Right kidney (tissue), 9 donors: ENCODE data around the gene RIN1.
A peak's percentile ranks its signal among the peaks of the same experiment; 100 is the strongest.
"Not testable (repeated sequence)": the region's sequence is repeated elsewhere in the genome, so short reads cannot be mapped to it uniquely, and the experiment has no call there.

ENCODE experiments used
- DNase-seq: peaks from one replicate; pipeline ENCODE4 v3.0.0-alpha.2; 2016
- long read RNA-seq, 8 donors: transcript quantifications; one replicate each; lab custom pipeline, GENCODE V29; 2026

The RIN1 gene, protein sequence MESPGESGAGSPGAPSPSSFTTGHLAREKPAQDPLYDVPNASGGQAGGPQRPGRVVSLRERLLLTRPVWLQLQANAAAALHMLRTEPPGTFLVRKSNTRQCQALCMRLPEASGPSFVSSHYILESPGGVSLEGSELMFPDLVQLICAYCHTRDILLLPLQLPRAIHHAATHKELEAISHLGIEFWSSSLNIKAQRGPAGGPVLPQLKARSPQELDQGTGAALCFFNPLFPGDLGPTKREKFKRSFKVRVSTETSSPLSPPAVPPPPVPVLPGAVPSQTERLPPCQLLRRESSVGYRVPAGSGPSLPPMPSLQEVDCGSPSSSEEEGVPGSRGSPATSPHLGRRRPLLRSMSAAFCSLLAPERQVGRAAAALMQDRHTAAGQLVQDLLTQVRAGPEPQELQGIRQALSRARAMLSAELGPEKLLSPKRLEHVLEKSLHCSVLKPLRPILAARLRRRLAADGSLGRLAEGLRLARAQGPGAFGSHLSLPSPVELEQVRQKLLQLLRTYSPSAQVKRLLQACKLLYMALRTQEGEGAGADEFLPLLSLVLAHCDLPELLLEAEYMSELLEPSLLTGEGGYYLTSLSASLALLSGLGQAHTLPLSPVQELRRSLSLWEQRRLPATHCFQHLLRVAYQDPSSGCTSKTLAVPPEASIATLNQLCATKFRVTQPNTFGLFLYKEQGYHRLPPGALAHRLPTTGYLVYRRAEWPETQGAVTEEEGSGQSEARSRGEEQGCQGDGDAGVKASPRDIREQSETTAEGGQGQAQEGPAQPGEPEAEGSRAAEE
- long read RNA-seq, donor 1, result 0 reads
- long read RNA-seq, donor 2, result 0 reads
- long read RNA-seq, donor 3, result 0 reads
- long read RNA-seq, donor 4, result 0 reads
- long read RNA-seq, donor 5, result 0 reads
- long read RNA-seq, donor 6, partial matches to known transcripts, result 0 of 2 reads
- long read RNA-seq, donor 6, other reads (novel, unspliced or antisense), result 0 of 2 reads
- long read RNA-seq, donor 7, partial matches to known transcripts, result 5 of 5 reads
- long read RNA-seq, donor 7, other reads (novel, unspliced or antisense), result 0 of 5 reads
- long read RNA-seq, donor 8, partial matches to known transcripts, result 0 of 2 reads
- long read RNA-seq, donor 8, other reads (novel, unspliced or antisense), result 0 of 2 reads

DNA sequence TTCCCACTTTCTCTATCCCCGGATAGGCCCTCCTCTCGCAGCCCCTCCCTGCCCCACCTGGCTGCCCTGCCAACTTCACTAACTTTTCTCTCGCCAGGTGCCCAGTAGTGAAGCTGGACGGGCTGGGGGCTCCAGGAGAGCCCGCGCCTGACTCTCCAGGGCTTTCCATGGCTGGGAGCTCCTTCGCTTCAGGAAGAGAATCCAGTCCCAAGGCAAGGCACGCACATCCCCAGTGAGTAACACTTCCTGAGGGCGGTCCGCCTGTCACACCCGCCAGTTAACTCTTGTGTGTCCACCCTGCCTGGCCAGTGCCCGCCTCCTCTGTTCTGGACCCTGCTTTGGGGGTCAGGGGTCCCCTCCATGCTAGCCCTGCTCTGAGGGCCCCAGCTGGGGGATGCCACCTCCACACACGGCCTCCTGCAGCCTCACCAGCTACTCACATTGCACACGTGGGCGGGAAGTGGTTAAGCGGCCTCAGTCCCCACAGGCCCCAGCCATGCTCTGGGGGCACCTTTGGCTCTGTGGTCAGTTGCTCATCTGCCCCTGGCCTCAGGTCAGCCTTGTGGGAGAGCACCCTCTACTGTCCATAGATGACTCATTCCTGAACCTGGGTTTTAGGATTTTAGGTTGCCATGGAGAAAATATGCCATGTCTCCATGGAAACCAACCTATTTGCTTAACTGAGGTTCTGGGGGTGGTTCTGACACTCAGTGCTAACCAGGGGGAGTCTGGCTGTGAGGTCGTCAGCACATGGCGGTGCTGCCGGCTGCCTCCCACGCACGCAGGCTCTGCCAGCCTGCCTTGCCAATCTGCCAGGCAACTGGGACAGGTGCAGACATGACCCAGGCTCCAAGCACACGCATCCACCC, at the start of gene RIN1:
Gene RIN1 (minus strand): TSS at position 201 of the 869 bp plus-strand sequence. CDS start 32 bp downstream, at position 169.
- peak; percentile 56 for DNase-seq

- not testable (repeated sequence) for DNase-seq
These were observed 48.1 kb upstream of the RIN1 start for GRCh38 chr11:66384316-66384715.

DNA sequence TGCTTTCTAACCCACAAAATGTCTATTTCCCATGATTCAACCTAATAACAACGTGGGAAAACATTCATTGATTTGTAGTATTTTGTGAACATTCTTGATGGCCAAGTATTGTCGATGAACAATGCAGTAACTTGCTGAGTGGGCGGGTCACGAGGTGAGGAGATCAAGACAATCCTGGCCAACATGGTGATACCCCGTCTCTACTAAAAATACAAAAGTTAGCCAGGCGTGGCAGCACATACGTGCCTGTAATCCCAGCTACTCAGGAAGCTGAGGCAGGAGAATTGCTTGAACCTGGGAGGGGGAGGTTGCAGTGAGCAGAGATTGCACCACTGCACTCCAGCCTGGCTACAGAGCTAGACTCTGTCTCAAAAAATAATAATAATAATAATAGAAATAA, 44.0 kb upstream of the RIN1 start:
- not testable (repeated sequence) for DNase-seq

GRCh38 chr11:66373690-66374287, 37.6 kb upstream of the RIN1 start:
- not testable (repeated sequence) for DNase-seq

DNA sequence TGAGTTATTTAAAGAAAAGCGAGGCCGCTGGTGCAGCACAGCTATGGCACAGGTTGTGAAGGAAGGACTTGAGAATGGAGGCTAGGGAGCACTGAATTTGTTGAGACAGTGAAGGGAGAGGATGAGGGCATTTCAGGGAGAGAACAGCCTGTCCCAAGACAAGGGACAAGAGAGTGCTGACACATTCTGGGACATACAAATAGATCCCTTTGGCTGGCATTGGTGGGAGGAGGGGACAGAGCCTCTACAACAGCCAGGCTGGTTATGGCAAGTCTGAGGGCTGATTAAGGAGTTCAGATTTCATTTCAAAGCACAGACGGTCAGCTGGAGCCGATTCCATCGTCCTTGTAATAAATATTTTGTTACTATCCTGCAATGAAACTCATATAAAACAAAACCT, 37.0 kb upstream of the RIN1 start:
- DNase-seq, result no peak

GRCh38 chr11:66371627-66372415, 35.6 kb upstream of the RIN1 start, which contains the start of gene SLC29A2:
SLC29A2 (minus strand) TSS chr11:66371760; CDS start chr11:66371591, 169 bp downstream.
- DNase-seq, result peak; percentile 92

- no peak for DNase-seq
These were observed 33.0 kb upstream of the RIN1 start for GRCh38 chr11:66369073-66369894.

- DNase-seq, result no peak
These were observed 32.2 kb upstream of the RIN1 start for GRCh38 chr11:66368484-66368883.

DNA sequence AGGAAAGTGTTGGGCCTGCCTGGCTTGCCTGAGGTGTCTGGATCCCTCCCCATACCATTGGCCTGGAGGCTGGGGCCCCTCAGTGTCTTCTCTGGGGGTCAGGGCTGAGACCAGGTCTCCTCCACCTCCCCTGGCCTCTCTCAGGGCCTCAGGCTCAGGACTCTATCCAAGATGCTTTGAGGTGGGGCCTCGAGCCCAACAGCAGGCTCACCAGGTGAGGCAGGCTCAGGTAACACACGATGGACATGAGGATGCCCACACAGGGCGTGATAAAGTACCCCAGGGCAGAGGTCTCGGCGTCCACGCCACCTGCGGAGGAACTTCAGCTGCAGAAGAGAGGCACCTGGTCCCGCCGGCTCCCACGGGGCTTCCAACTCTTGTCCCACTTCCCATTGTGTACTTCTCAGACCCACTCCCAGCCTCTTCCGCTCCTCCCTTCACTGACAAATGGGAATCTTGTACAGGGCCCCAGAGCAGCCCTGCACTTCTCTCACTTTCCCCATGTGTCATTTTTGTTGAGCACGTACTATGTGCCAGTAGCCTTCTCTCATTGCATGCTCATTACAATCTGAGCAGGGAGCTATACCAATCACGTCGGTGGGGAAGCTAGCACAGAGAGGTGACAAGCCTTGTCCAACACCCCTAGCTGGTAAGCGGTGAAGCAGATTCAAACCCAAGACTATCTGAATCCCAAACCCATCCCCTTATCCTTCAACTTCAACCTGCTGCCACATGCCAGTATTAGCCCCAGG, 31.5 kb upstream of the RIN1 start:
- DNase-seq, result no peak

DNA sequence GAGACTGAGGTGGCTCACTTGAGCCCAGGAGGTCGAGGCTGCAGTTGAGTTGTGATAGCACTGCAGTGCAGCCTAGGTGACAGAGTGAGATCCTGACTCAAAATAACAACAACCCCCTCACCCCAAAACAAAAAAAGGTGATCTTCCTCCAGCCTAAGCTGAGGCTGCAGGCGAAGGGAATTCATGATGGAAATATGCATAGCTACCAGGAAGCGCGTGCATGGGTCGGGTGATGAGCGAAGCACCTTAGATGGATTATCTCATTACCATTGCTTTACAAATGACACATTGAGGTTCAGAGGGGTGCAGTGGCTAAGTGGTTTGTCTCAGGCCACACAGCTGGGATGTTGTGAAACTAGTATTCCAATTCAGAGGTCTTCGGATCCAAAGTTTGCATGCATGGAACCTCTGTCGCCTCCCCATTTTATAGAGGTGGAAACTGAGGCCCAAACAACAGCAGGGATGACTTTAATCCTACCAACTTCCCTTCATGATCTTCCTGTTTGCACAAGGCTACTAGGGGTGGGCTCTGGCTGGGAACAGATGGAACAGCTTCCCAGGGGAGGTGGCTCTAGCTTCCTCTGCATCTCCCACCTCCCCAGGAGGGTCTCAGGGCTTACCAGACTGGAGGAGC, 30.7 kb upstream of the RIN1 start:
- DNase-seq, result no peak

GRCh38 chr11:66365711-66366619, 29.7 kb upstream of the RIN1 start:
- no peak for DNase-seq

- no peak for DNase-seq
These were observed 28.9 kb upstream of the RIN1 start for GRCh38 chr11:66365166-66365565.

GRCh38 chr11:66363805-66364535, 27.7 kb upstream of the RIN1 start:
- no peak for DNase-seq

- DNase-seq, result no peak
These were observed 27.0 kb upstream of the RIN1 start for GRCh38 chr11:66363187-66363601.

DNA sequence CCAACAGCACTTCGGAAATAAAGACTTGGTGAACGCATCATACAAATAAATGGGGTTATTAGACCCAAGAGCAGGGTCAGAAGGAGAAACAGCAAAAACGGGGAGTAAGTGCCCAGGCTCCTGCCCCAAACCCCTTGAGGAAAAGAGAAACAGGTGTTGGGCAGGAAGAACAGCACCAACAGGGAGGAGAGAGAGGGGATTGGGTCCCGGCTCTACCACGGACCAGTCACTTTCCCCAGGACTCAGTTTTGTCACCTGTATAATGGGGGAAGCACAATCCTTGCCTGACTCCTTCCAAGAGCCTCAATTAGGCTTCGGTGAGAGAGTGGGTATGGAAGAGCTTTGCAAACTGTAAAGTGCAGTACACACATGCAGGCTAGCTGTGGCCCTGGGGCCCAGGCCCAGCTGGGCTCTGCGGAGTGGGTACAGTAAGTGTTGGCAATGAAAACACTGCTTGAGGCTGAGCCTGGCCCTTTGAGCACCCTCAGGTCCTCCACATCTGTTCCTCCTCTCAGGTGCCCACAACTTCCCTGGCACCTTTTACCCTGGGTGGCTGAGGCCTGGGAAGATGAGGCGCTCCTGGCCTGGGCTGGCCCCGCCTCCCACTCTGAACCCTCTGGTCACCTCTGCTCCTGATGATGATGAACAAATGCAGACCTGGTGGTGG, 26.4 kb upstream of the RIN1 start:
- no peak for DNase-seq

GRCh38 chr11:66361502-66361941, 25.3 kb upstream of the RIN1 start:
- no peak for DNase-seq
